Cardiac fibroblast (primary cell): ENCODE data around the gene TULP4.

ENCODE experiments used
- DNase-seq, 2 donors: peaks; one replicate each; pipeline versions ENCODE4 v3.0.0 to v3.0.0-alpha.2; 2010; ENCODE audit warnings: low read depth in 2 of 2
- H3K4me3 ChIP-seq, 2 donors: replicated peaks in 1 of 2; 1 replicate in 1 of 2; 2 replicates in 1 of 2; pipeline ENCODE4 v1.5.1; 2011; ENCODE audit warnings: low read depth in 2 of 2, low read length in 2 of 2, mild to moderate bottlenecking in 2 of 2, moderate library complexity in 1 of 2
- CTCF ChIP-seq: IDR thresholded peaks from one replicate; pipeline ENCODE4 v1.5.1; 2011; ENCODE audit warnings: low read depth, mild to moderate bottlenecking, low read length, inconsistent platforms

TULP4 gene

GRCh38 chr6:158457616-158458278 lies 145.5 kb downstream of the TULP4 start:
- no peak overlapping the region for H3K4me3 ChIP-seq
- DNase-seq = peak in 1 of 2 donors; percentile 42
- TF ChIP-seq CTCF = no peak

GRCh38 chr6:158459726-158460125 lies 147.5 kb downstream of the TULP4 start:
- peak in 1 of 2 donors; percentile 20 for DNase-seq
- no peak overlapping the region for H3K4me3 ChIP-seq
- TF ChIP-seq CTCF = no peak

- no peak for TF ChIP-seq CTCF
Observed at GRCh38 chr6:158460602-158461169, 148.4 kb downstream of the TULP4 start.

GRCh38 chr6:158461954-158462353 lies 149.7 kb downstream of the TULP4 start:
- DNase-seq = peak; percentile 42 to 43
- no peak overlapping the region for H3K4me3 ChIP-seq
- TF ChIP-seq CTCF = no peak

More at GRCh38 chr6:158460602-158461169, 148.4 kb downstream of the TULP4 start:
- no peak overlapping the region for H3K4me3 ChIP-seq
- DNase-seq = peak; percentile 36 to 81

GRCh38 chr6:158464483-158464882 lies 152.2 kb downstream of the TULP4 start:
- H3K4me3 ChIP-seq = no peak overlapping the region
- no peak for DNase-seq
- TF ChIP-seq CTCF = no peak

GRCh38 chr6:158465257-158465656 lies 153.0 kb downstream of the TULP4 start:
- no peak for DNase-seq
- no peak overlapping the region for H3K4me3 ChIP-seq
- no peak for TF ChIP-seq CTCF
